Measurements from ENCODE around the gene ACOX1. TPM values are rescaled to one million over a fixed set of nuclear protein-coding genes. Genes with fewer than 3 reads are reported as not detected.

The ACOX1 gene
- total and polyA plus RNA-seq, 2 of the 13 experiments (the other 11 are each of a cell fraction or from before 2014, with no cell fraction given), result 86.4 to 120 TPM

- TF ChIP-seq ZNF251 (CRISPR knock-in tag; IDR thresholded peaks at IDR 0.05), result no peak
- TF ChIP-seq IKZF5 (CRISPR knock-in tag; IDR thresholded peaks at IDR 0.05), result peak; percentile 98
- peak; percentile 63 for TF ChIP-seq ZBTB14 (CRISPR knock-in tag; IDR thresholded peaks at IDR 0.05)
- TF ChIP-seq ATF3 (CRISPR knock-in tag; IDR thresholded peaks at IDR 0.05), result peak; percentile 59; the same call in 1 of the 2 replicates
- TF ChIP-seq HNF1A (IDR thresholded peaks at IDR 0.05; ENCODE audit: low read depth), result no peak
- TF ChIP-seq HNF1A (CRISPR knock-in tag; IDR thresholded peaks at IDR 0.05; ENCODE audit: borderline replicate concordance), result peak; percentile 76; the same call in 1 of the 2 replicates
- TF ChIP-seq YEATS4 (CRISPR knock-in tag; IDR thresholded peaks at IDR 0.05; ENCODE audit: borderline replicate concordance), result peak; percentile 93
- TF ChIP-seq ONECUT2 (CRISPR knock-in tag; IDR thresholded peaks at IDR 0.05), result no peak
- peak; percentile 91 for TF ChIP-seq ZNF605 (CRISPR knock-in tag; IDR thresholded peaks at IDR 0.05)
- no peak for TF ChIP-seq MEF2D (CRISPR knock-in tag; IDR thresholded peaks at IDR 0.05)
- TF ChIP-seq PHF8 (CRISPR knock-in tag; IDR thresholded peaks at IDR 0.05), result peak; percentile 78
- peak; percentile 93; the same call in 1 of the 2 replicates for TF ChIP-seq ARID4A (CRISPR knock-in tag; IDR thresholded peaks at IDR 0.05; ENCODE audit: borderline replicate concordance)
- TF ChIP-seq ZNF737 (CRISPR knock-in tag; IDR thresholded peaks at IDR 0.05; ENCODE audit: borderline replicate concordance), result no peak
- no peak for TF ChIP-seq ZNF260 (CRISPR knock-in tag; IDR thresholded peaks at IDR 0.05; ENCODE audit: borderline replicate concordance, low read depth)
- peak; percentile 98 for TF ChIP-seq ZBTB2 (CRISPR knock-in tag; IDR thresholded peaks at IDR 0.05; ENCODE audit: low read depth)
Measured at GRCh38 chr17:75904749-75905521, 74.0 kb downstream of the ACOX1 start, which contains the start of gene MRPL38 (continued).
